GM18519 (cell line): Measurements from ENCODE around the gene RHCG.
"Not testable (repeated sequence)": the region's sequence is repeated elsewhere in the genome, so short reads cannot be mapped to it uniquely, and the experiment has no call there.

Experiments
- ATAC-seq: cut with Tn5 transposase; IDR thresholded peaks from one replicate; pipeline ENCODE4 v1.9.1; 2021; ENCODE audit warnings: mild to moderate bottlenecking, moderate library complexity; ENCODE audit not compliant: unreplicated experiment, low FRiP score

The RHCG gene

GRCh38 chr15:89482139-89482538 is 14.2 kb downstream of the RHCG start:
- ATAC-seq, result no peak

- no peak for ATAC-seq
Observed at GRCh38 chr15:89480505-89480904, 15.9 kb downstream of the RHCG start.

GRCh38 chr15:89479173-89479572 is 17.2 kb downstream of the RHCG start:
- ATAC-seq, result no peak

- ATAC-seq, result no peak
Observed at GRCh38 chr15:89477411-89478242, 18.8 kb downstream of the RHCG start.

GRCh38 chr15:89475661-89476060 is 20.7 kb downstream of the RHCG start:
- no peak for ATAC-seq

GRCh38 chr15:89472785-89473256 is 23.6 kb downstream of the RHCG start:
- no peak for ATAC-seq

- ATAC-seq, result no peak
Observed at GRCh38 chr15:89469426-89470096, 26.8 kb downstream of the RHCG start.

- ATAC-seq, result not testable (repeated sequence)
Observed at GRCh38 chr15:89468813-89469212, 27.6 kb downstream of the RHCG start.

GRCh38 chr15:89463113-89463512 is 33.3 kb downstream of the RHCG start:
- ATAC-seq, result no peak

- ATAC-seq, result no peak
Observed at GRCh38 chr15:89462198-89462912, 34.0 kb downstream of the RHCG start.

- no peak for ATAC-seq
Observed at GRCh38 chr15:89461386-89461785, 35.0 kb downstream of the RHCG start.

- ATAC-seq, result no peak
Observed at GRCh38 chr15:89460048-89460447, 36.3 kb downstream of the RHCG start.

- ATAC-seq, result no peak
Observed at GRCh38 chr15:89459271-89460038, 36.9 kb downstream of the RHCG start.

- ATAC-seq, result no peak
Observed at GRCh38 chr15:89458440-89458839, 37.9 kb downstream of the RHCG start.

- no peak for ATAC-seq
Observed at GRCh38 chr15:89457086-89457485, 39.3 kb downstream of the RHCG start.

- no peak for ATAC-seq
Observed at GRCh38 chr15:89455535-89455934, 40.8 kb downstream of the RHCG start.

- no peak for ATAC-seq
Observed at GRCh38 chr15:89452330-89452836, 44.0 kb downstream of the RHCG start.

- no peak for ATAC-seq
Observed at GRCh38 chr15:89451846-89452245, 44.5 kb downstream of the RHCG start.

- no peak for ATAC-seq
Observed at GRCh38 chr15:89450076-89451006, 46.0 kb downstream of the RHCG start.
